ENCODE data around the gene C19orf25. TPM values are rescaled to one million over a fixed set of nuclear protein-coding genes. Genes with fewer than 3 reads are reported as not detected.
"Not testable (repeated sequence)": the region's sequence is repeated elsewhere in the genome, so short reads cannot be mapped to it uniquely, and the experiment has no call there.

The C19orf25 gene
- total RNA-seq, 4 donors from 2014 or later: 34.3 to 49.6 (median 45.7) TPM

GRCh38 chr19:1481224-1481892 lies 2.3 kb upstream of the C19orf25 start:
- no peak overlapping the region for H3K4me3 ChIP-seq (ENCODE audit: low read depth, poor library complexity, severe bottlenecking)
- no peak for DNase-seq (ENCODE audit: low spot score in 2 of 2)
- 83 to 84% methylated on average over 26 of the region's 26 CpGs for WGBS, 2 donors
- intact Hi-C loops (cut with DNase I; ENCODE audit: low total_unique reads): no loop called here
- TF ChIP-seq POLR2A (IDR thresholded peaks at IDR 0.05) (no peak), CTCF (IDR thresholded peaks at IDR 0.05) (no peak)

GRCh38 chr19:1477056-1477455 lies 2.0 kb downstream of the C19orf25 start:
- DNase-seq (ENCODE audit: low spot score in 2 of 2); H3K4me3 ChIP-seq (ENCODE audit: low read depth, poor library complexity, severe bottlenecking); intact Hi-C loops (cut with DNase I; ENCODE audit: low total_unique reads): not testable (repeated sequence)
- 83 to 89% methylated on average over 9 of the region's 9 CpGs for WGBS, 2 donors

- TF ChIP-seq CTCF (IDR thresholded peaks at IDR 0.05): no peak
- no peak for TF ChIP-seq POLR2A (IDR thresholded peaks at IDR 0.05)
- WGBS, 2 donors: 91 to 94% methylated on average over 24 to 30 of the region's 31 CpGs
- H3K4me3 ChIP-seq (ENCODE audit: low read depth, poor library complexity, severe bottlenecking): no peak overlapping the region
- no peak for DNase-seq (ENCODE audit: low spot score in 2 of 2)
- intact Hi-C loops (cut with DNase I; ENCODE audit: low total_unique reads): no loop called here
Measured at GRCh38 chr19:1475751-1476437, 3.1 kb downstream of the C19orf25 start.

- intact Hi-C loops (cut with DNase I; ENCODE audit: low total_unique reads): no loop called here
- H3K4me3 ChIP-seq (ENCODE audit: low read depth, poor library complexity, severe bottlenecking): no peak overlapping the region
- no peak for TF ChIP-seq POLR2A (IDR thresholded peaks at IDR 0.05)
- TF ChIP-seq CTCF (IDR thresholded peaks at IDR 0.05): no peak
- WGBS, 2 donors: 87% methylated on average over 14 to 24 of the region's 26 CpGs
- DNase-seq (ENCODE audit: low spot score in 2 of 2): no peak
Measured at GRCh38 chr19:1474765-1475351, 4.2 kb downstream of the C19orf25 start.

- intact Hi-C loops (cut with DNase I; ENCODE audit: low total_unique reads): no loop called here
- no peak overlapping the region for H3K4me3 ChIP-seq (ENCODE audit: low read depth, poor library complexity, severe bottlenecking)
- 57 to 68% methylated on average over 24 to 29 of the region's 31 CpGs for WGBS, 2 donors
- no peak for DNase-seq (ENCODE audit: low spot score in 2 of 2)
- no peak for TF ChIP-seq POLR2A (IDR thresholded peaks at IDR 0.05)
Measured at GRCh38 chr19:1474011-1474764, 4.8 kb downstream of the C19orf25 start.

GRCh38 chr19:1473085-1473851 lies 5.7 kb downstream of the C19orf25 start:
- intact Hi-C loops (cut with DNase I; ENCODE audit: low total_unique reads): no loop called here
- WGBS, 2 donors: 68 to 72% methylated on average over 20 of the region's 20 CpGs
- TF ChIP-seq CTCF (IDR thresholded peaks at IDR 0.05): no peak
- TF ChIP-seq POLR2A (IDR thresholded peaks at IDR 0.05): no peak
- DNase-seq (ENCODE audit: low spot score in 2 of 2): no peak
- no peak overlapping the region for H3K4me3 ChIP-seq (ENCODE audit: low read depth, poor library complexity, severe bottlenecking)
